K562 (cell line): Measurements from ENCODE around the gene PPM1F. TPM values are rescaled to one million over a fixed set of nuclear protein-coding genes. Genes with fewer than 3 reads are reported as not detected.

Experiments
- BACH1 ChIP-seq: fragments of 200-800 bp; sonication (Bioruptor generic); IDR thresholded peaks from 2 replicates; pipeline ENCODE4 v1.6.1; 2016; ENCODE audit warnings: missing genetic modification characterization, missing compliant biosample characterization
- BRCA1 ChIP-seq, 2 experiments: fragments of 450-650 bp in 1 of 2; sonication (generic) in 1 of 2; formaldehyde crosslinking in 1 of 2; IDR thresholded peaks; 2 replicates each; pipeline versions ENCODE4 v1.5.0 to v1.6.1; 2017 to 2020; ENCODE audit warnings: mild to moderate bottlenecking in 1 of 2, missing genetic modification reagents in 1 of 2
- JUND ChIP-seq, 2 experiments: IDR thresholded peaks; 2 replicates in 1 of 2; 3 replicates in 1 of 2; pipeline ENCODE4 v1.6.1; 2011; ENCODE audit warnings: borderline replicate concordance in 2 of 2, low read depth in 2 of 2, low read length in 2 of 2, improper control_type of control experiment in 1 of 2, missing biosample characterization in 1 of 2, missing genetic modification characterization in 1 of 2, missing genetic modification reagents in 1 of 2
- RREB1 ChIP-seq: fragments of 250-450 bp; sonication (Bioruptor Pico); IDR thresholded peaks from 2 replicates; pipeline ENCODE4 v1.4.0; 2020
- ZNF318 ChIP-seq, 2 experiments: fragments of 450-650 bp; IDR thresholded peaks; 2 replicates each; pipeline ENCODE4 v1.6.1; 2016; ENCODE audit warnings: mild to moderate bottlenecking in 2 of 2, borderline replicate concordance in 1 of 2, low read depth in 1 of 2, moderate library complexity in 1 of 2
- ZNF445 ChIP-seq: fragments of 250-450 bp; sonication (Bioruptor Pico); IDR thresholded peaks from 2 replicates; pipeline ENCODE4 v1.4.0; 2020; ENCODE audit warnings: low read depth, mild to moderate bottlenecking, moderate library complexity
- ZNF75A ChIP-seq: fragments of 450-650 bp; formaldehyde crosslinking; IDR thresholded peaks from 2 replicates; pipeline ENCODE4 v1.4.0; 2020; ENCODE audit warnings: mild to moderate bottlenecking
- ZNF79 ChIP-seq: fragments of 250-450 bp; sonication (Bioruptor Pico); IDR thresholded peaks from 2 replicates; pipeline ENCODE4 v1.4.0; 2020; ENCODE audit warnings: low read depth, mild to moderate bottlenecking, moderate library complexity
- polyA plus RNA-seq, 8 experiments: library from polyadenylated mRNA; depleted of rRNA in 4 of 8; stranded (reverse) in 5 of 8; unstranded in 3 of 8; fragments of >200 nt; fragmentation: Nextera tagmentation in 2 of 8; fragmentation: Illumina TruSeq in 1 of 8; extraction: Ambion mirVana in 2 of 8; extraction: Trizol in 1 of 8; gene quantifications; 2 replicates each; pipeline versions ENCODE4 v1.2.1 to v1.2.3, GENCODE V29; 2011 to 2014; ENCODE audit warnings: inconsistent platforms in 1 of 8, missing spikeins in 1 of 8
- total RNA-seq, 7 experiments: library from RNA; depleted of rRNA in 6 of 7; stranded (reverse); fragments of >200 nt in 6 of 7; fragmentation: Illumina TruSeq in 2 of 7; extraction: Trizol in 2 of 7; gene quantifications; 2 replicates each; pipeline versions ENCODE4 v1.2.1 to v1.2.3, GENCODE V29; 2011 to 2021; ENCODE audit warnings: low replicate concordance in 1 of 7

PPM1F gene
- total and polyA plus RNA-seq, 9 of the 15 experiments (the other 6 are each of a cell fraction or from before 2014, with no cell fraction given) = 2.1 to 159 (median 64.0) TPM

- no peak for TF ChIP-seq ZNF318 (IDR thresholded peaks at IDR 0.05; ENCODE audit: borderline replicate concordance in 1 of 2, low read depth in 1 of 2)
- TF ChIP-seq RREB1 = 0 out of 2 replicates have a peak, but pooled peaks have one; percentile 43
- TF ChIP-seq ZNF75A (CRISPR knock-in tag) = no peak
- no peak for TF ChIP-seq ZNF445 (CRISPR knock-in tag)
- no peak for TF ChIP-seq BRCA1 (IDR thresholded peaks at IDR 0.05)
- TF ChIP-seq BRCA1 (CRISPR knock-in tag; IDR thresholded peaks at IDR 0.05) = no peak
- TF ChIP-seq ZNF79 (CRISPR knock-in tag) = no peak
- 0 out of 2 replicates have a peak, but pooled peaks have one; percentile 4 for TF ChIP-seq JUND (IDR thresholded peaks at IDR 0.05; ENCODE audit: borderline replicate concordance, low read depth, low read length)
- no peak for TF ChIP-seq JUND (tag; IDR thresholded peaks at IDR 0.05; ENCODE audit: borderline replicate concordance, low read depth, low read length)
- TF ChIP-seq BACH1 (tag) = no peak
These were observed 70.6 kb downstream of the PPM1F start (continued) for GRCh38 chr22:21881841-21882753.
